Measurements from ENCODE around the gene ALG14.

DNA sequence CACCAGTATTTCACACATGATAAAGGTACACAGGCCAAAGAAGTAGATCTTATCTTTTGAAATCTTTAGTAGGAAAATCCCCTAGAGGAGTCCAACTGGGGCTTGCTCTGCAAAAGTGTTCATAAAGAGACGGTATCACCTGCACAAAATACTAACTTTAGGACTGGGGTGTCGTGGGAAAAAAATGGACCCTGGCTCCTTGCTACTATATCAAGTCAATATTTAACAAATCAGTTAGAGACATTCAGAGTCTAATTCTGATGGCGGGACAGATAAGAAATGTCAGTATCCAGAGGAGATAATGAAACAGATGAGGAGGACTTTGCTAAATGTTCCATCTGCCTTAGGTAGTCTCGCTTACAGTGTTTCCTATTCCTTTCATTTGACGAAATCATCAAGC lies 120.2 kb downstream of the ALG14 start:
- TF ChIP-seq, protein P1, sequence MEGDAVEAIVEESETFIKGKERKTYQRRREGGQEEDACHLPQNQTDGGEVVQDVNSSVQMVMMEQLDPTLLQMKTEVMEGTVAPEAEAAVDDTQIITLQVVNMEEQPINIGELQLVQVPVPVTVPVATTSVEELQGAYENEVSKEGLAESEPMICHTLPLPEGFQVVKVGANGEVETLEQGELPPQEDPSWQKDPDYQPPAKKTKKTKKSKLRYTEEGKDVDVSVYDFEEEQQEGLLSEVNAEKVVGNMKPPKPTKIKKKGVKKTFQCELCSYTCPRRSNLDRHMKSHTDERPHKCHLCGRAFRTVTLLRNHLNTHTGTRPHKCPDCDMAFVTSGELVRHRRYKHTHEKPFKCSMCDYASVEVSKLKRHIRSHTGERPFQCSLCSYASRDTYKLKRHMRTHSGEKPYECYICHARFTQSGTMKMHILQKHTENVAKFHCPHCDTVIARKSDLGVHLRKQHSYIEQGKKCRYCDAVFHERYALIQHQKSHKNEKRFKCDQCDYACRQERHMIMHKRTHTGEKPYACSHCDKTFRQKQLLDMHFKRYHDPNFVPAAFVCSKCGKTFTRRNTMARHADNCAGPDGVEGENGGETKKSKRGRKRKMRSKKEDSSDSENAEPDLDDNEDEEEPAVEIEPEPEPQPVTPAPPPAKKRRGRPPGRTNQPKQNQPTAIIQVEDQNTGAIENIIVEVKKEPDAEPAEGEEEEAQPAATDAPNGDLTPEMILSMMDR (IDR thresholded peaks at IDR 0.05): no peak
- no peak for TF ChIP-seq POLR2A (IDR thresholded peaks at IDR 0.05)

All from upper lobe of left lung (tissue), 4 donors.